Left ventricle myocardium inferior (tissue), 1 donor: ENCODE results near the gene CNOT6. TPM values are rescaled to one million over a fixed set of nuclear protein-coding genes. Genes with fewer than 3 reads are reported as not detected.

Experiments
- DNase-seq: peaks from one replicate; pipeline ENCODE4 v3.0.0-alpha.2; 2020
- H3K27ac ChIP-seq: fragments of 200-600 bp; replicated peaks from 2 replicates; pipeline ENCODE4 v1.8.0; 2021
- H3K27me3 ChIP-seq: fragments of 200-600 bp; 2 replicates; pipeline ENCODE4 v1.8.0; 2021; ENCODE audit warnings: low read depth
- H3K36me3 ChIP-seq: fragments of 200-600 bp; 2 replicates; pipeline ENCODE4 v1.8.0; 2021
- H3K4me1 ChIP-seq: fragments of 200-600 bp; 2 replicates; pipeline ENCODE4 v1.8.0; 2021
- H3K4me3 ChIP-seq: fragments of 200-600 bp; 2 replicates; pipeline ENCODE4 v1.8.0; 2021; ENCODE audit warnings: mild to moderate bottlenecking, moderate library complexity
- H3K9me3 ChIP-seq: fragments of 200-600 bp; replicated peaks from 2 replicates; pipeline ENCODE4 v1.8.0; 2021
- CTCF ChIP-seq: fragments of 200-600 bp; IDR thresholded peaks from 2 replicates; pipeline ENCODE4 v1.8.0; 2021; ENCODE audit warnings: antibody characterized with exemption, mild to moderate bottlenecking, borderline replicate concordance
- intact Hi-C: fragments of 100-400 bp; cut with micrococcal nuclease; formaldehyde crosslinking; loops from one replicate; pipeline ENCODE4 v1.11.0; 2022
- total RNA-seq: library from RNA; stranded (reverse); fragmentation: NEBNext Ultra II Directional; extraction: Animal tissue kit (Norgen Biotek cat#: 25700); gene quantifications from one replicate; pipeline ENCODE4 v1.2.1, GENCODE V29; 2021
- donor health status: DM: no; HTN: yes; CAD: no; lungs with severe emphysema.

The CNOT6 gene
- total RNA-seq, 1 donor from 2014 or later = 15.9 TPM

- H3K4me1 ChIP-seq = no peaks in the 10 kb centered on the region
- no peaks in the 10 kb centered on the region for H3K27me3 ChIP-seq
- no peak for TF ChIP-seq CTCF
- no peak overlapping the region for H3K4me3 ChIP-seq
- peaks cover 34% of the 10 kb centered on the region for H3K36me3 ChIP-seq
- no peak overlapping the region for H3K27ac ChIP-seq
- intact Hi-C loops = no loop called here
- DNase-seq = no peak
- no peaks in the 10 kb centered on the region for H3K9me3 ChIP-seq
These were observed 41.4 kb downstream of the CNOT6 start for GRCh38 chr5:180535573-180535972.

- H3K4me1 ChIP-seq = no peaks in the 10 kb centered on the region
- intact Hi-C loops = no loop called here
These were observed 46.0 kb downstream of the CNOT6 start for GRCh38 chr5:180540050-180540694.

GRCh38 chr5:180541710-180542109, 47.5 kb downstream of the CNOT6 start:
- no peak for TF ChIP-seq CTCF
- intact Hi-C loops = no loop called here

More at GRCh38 chr5:180540050-180540694, 46.0 kb downstream of the CNOT6 start:
- Histone ChIP-seq H3K27me3 (no peaks in the 10 kb centered on the region), H3K9me3 (no peaks in the 10 kb centered on the region), H3K27ac (no peak overlapping the region), H3K4me3 (no peak overlapping the region), H3K36me3 (peaks cover 23% of the 10 kb centered on the region)
- TF ChIP-seq CTCF = no peak
- DNase-seq = no peak

GRCh38 chr5:180545248-180545647, 51.1 kb downstream of the CNOT6 start:
- no peaks in the 10 kb centered on the region for H3K9me3 ChIP-seq
- no peak for TF ChIP-seq CTCF

More at GRCh38 chr5:180541710-180542109, 47.5 kb downstream of the CNOT6 start:
- no peak overlapping the region for H3K4me3 ChIP-seq
- peaks cover 16% of the 10 kb centered on the region for H3K36me3 ChIP-seq
- DNase-seq = no peak
- no peaks in the 10 kb centered on the region for H3K4me1 ChIP-seq
- no peak overlapping the region for H3K27ac ChIP-seq
- no peaks in the 10 kb centered on the region for H3K9me3 ChIP-seq
- H3K27me3 ChIP-seq = no peaks in the 10 kb centered on the region

GRCh38 chr5:180548563-180548962, 54.4 kb downstream of the CNOT6 start:
- Histone ChIP-seq H3K4me3 (no peak overlapping the region), H3K36me3 (peaks cover 29% of the 10 kb centered on the region), H3K9me3 (no peaks in the 10 kb centered on the region), H3K4me1 (peaks cover 6% of the 10 kb centered on the region), H3K27me3 (no peaks in the 10 kb centered on the region), H3K27ac (no peak overlapping the region)
- intact Hi-C loops = no loop called here
- TF ChIP-seq CTCF = no peak
- DNase-seq = no peak

More at GRCh38 chr5:180545248-180545647, 51.1 kb downstream of the CNOT6 start:
- Histone ChIP-seq H3K36me3 (peaks cover 18% of the 10 kb centered on the region), H3K27me3 (no peaks in the 10 kb centered on the region), H3K27ac (no peak overlapping the region), H3K4me1 (peaks cover 6% of the 10 kb centered on the region), H3K4me3 (no peak overlapping the region)
- DNase-seq = no peak
- intact Hi-C loops = no loop called here
